Measurements from ENCODE around the gene STAG3.

STAG3 gene

DNA sequence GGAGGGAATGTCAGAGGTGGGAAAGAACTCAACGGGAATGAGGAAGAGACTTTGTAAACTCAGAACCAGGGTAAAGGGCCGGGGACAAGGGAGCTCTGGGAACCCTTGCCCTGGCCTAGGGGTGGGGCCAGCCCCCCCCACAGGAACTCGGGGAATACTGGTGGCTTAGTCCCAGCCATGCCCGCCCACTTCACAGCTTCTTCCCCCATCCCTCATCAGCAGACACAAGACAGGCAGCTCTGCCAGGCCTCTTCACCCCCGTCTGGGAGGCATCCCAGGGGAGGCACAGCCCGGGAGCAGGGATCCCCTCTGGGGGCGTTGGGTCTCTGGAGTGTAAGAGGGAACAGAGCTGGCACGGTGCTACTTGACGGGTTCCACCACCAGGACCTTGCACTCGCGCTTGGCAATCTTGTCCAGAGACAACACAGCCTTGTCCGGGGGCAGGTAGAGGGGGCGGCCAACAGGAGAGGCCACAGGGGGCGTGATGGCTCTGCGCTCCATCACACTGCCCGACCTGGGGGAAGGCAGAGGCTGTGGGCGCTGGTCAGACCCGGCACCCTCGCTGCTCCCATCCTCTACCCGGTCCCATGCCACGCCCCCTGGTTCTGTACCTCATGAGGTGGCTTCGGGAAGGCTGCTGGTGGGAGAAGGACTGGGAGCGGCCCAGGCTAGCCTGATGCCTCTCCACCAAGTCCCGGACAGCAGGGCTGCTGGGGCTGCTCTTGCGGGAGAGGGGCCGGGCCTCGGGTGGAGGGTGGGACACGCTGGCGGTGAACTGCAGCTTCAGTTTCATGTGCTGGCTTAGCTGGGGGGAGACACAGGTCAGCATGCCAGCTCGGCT lies 22.8 kb upstream of the STAG3 start:
- DNase-seq, result no peak

DNA sequence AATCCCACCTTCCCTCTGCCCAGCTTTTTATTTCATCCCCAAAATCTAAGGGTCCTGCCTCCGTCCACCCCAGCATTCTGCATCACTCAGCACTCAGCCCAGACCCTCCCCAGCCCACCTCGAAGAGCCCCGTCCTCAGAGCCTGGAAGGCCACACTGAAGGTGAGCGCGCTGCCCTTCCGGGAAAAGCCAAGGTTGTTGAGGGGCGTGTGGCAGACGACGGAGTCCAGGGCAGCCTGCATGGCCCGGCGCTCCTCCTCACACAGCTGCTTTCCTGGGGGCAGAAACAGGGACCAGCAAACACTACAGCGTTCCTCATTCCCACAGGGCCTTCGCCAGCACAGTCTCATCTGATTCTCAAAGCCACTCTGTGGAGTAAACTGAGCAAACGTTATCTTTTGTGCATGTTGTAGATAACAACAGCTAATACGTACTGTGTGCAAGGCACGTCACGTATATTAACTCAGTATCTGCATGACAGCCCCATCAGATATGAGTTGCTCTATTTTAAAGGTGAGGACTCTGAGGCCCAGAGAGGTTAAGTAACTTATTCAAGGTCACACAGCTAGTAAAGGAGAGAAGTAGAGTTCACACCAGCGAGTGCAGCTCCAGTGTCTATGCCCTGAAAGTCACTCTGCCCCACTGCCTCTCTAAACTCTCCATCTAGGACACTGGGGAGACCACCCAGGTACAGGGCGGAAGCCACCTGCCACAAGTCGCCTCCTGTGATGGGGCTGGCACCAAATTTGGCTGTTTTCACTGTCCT lies 22.0 kb upstream of the STAG3 start:
- DNase-seq, result no peak

DNA sequence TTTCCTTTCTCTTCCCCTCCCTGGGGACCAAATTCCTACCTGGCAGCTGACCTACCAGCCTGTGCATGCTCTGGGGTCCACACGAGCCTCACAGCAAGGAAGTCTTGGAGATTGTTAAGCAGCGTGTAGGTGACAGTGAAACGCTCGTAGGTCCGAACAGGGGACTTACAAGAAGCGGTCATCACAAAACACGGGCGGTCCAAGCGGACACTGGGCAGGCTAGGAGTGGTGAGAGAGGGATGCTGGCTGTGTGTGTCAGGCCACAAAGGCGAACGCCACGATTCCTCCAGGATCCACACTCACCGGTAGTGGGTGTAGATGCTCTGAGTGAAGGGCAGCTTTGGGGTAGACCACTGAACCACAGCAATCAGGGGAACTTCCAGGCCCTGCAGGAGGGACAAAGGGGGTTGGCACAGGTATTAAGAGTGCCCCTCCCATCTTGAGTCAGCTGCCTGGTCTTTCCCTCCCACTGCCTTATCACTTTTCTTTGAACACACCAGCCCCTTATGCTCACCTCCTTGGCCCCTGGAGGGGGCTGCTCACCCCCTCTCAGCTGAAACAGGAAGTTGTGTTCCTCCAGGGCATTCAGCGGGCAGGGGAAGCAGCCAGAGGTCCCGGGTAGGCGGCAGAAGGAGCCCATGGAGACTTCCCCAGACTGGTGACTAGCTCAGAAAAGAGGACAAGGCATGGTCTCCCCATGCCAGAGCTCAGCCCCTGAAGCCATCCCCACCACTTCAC lies 21.2 kb upstream of the STAG3 start:
- no peak for DNase-seq

DNA sequence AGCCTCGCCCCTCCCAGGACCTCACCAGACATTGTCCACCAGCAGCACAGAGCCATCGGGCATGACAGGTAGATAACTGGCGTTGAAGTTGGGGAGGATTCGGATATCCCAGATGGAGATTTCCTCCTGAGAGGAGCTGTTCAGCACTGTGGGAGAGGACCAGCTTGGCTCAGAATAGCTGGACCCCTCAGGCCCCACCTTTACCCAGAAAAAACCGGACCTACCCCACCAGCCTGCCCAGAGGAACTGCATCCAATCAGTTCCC lies 20.7 kb upstream of the STAG3 start:
- no peak for DNase-seq

DNA sequence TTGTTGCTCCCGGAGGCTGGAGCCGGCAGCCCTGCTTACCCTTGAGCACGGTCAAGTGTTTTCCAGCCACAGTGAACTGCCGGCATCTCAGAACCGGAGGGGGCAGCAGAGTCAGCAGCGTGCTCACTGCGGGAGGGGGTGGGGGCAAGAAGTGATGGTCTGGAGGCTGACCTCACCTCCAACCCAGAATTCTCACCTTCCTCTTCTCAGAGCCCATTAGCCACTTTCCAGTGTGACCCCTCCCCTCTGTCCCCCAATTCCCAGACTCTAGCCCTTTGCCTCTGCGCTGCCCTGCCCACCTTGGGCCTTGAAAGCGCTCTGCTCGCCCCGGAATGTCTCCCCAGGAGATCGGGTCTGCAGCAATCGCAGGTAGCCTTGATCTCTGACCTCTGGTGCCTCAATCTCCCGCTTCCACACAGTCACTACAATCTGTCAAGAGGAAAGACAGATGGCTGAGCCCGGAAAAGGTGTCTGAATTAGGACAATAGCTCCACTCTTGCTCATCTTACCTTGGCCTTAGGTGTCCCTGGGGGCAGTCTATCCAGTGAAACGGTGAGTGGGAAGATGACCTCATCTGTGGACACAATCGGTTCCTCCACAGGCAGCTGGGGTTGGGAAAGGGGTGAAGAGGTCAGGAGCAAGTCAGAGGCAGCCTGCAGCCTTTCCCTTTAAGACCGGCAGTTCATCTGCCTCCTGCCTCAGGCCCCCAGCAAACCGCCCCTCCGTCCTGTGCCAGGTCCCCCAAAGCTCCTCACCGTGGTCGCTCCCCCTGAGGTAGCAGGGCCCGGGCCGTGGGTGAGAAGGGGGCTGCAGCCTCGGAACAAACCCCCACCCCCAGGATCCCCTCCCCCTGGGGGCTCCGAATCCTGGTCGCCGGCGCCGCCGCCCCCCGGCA lies 20.1 kb upstream of the STAG3 start:
- peak; percentile 40 for DNase-seq

DNA sequence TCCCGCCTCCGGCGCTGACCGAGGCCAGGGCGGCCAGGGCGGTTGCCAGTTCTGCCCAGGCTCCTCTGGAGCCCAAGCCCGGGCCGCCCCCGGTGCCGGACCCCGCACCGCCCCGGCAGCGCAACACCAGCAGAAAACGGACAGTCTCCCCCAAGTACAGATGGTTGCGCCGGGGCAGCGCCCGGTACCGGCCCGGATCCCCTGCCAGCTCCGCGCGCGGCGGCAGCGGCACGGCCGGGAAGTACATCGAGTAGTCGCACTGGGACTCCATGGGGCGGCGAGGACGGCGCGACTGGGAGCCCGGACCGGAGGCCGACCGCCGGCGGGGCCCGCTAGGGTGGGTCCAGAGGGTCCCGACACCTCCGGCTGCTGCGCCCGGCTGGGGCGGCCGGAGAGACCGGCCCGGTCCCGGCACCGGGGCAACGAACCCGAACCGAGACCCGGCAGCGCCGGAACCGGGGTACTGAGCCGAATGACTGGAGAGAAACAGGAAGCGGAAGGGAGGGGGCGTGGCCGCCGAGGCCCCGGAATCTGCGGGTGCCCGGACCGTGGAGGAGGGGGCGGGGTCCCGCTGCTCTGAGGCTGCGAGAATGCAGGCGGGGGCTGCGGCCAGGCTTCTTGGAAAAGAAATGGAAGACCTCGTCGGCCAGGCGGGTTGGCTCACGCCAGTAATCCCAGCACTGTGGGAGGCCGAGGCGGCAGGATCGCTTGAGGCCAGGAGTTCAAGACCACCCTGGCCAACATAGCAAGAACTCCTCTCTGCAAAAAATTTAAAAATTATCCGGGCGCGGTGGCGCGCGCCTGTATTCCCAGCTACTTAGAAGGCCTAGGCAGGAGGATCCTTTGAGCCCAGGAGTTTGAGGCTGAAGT lies 19.3 kb upstream of the STAG3 start, which contains the start of gene TRAPPC14:
TRAPPC14 (minus strand) TSS at position 495 of the 870 bp plus-strand sequence; CDS start at position 271, 224 bp downstream.
- DNase-seq, result peak; percentile 88

DNA sequence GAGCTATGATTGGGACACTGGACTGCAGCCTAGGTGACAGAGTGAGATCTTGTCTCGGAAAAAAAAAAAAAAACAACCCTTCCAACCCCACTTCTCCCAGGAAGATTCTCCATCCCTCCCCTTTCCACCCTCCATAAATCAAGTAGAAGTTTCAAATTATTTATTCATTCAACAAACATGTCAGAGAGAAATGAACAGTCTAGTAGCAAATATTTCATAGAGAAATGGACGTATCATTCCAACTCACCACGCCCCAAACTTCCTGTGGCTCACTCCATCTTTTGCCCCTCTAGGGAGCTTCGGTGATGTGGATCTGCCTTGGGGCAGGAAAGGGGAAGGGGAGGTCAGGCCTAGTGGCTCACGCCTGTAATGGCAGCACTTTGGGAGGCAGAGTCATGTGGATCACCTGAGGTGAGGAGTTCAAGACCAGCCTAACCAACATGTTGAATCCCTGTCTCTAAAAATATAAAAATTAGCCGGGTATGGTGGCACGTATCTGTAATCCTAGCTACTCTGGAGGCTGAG lies 18.6 kb upstream of the STAG3 start:
- DNase-seq, result peak; percentile 21

DNA sequence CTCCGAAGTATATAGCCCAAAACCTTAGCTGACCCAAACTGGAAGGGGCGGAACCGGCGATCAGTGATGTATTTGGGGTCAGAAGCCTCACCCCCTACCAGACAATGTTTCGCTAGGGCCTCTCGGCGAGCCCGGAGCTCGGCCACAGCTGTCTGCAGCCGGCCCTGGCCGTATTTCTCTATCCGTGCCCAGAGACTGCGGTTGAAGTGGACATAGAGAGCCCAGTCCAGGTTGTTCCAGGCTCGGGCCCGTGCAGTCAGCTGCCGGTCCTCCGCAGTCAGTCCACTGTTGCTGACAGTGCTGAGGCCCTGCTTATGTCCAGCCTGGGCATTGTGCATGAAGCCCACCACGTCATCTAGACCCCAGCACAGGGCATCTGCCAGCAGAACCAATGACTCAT lies 17.7 kb upstream of the STAG3 start:
- DNase-seq, result no peak

DNA sequence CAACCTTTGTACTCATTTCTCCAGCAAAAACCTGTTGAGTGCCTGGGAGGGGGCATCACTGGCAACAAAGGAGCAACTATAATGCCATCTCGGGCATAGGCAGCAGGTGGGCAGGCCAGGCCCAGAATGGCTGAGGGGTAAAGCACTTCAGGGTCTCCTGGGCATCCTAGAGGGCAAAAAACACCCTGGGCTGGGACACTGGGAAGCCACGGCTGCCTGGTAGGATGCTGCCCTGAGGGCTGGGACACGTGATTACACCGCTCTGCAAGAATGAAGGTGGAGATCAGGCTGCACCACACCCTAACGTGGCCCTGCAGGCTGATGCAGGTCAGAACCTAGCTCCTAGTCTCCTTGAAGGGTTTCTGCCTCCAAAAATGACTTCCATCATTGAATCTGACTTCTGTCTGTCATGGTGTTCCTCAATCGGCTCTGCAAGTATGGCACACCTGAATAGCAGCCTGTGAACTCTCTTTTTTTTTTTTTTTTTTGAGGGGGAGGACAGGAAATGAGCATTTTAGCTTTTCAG lies 14.6 kb upstream of the STAG3 start:
- DNase-seq, result peak; percentile 27

DNA sequence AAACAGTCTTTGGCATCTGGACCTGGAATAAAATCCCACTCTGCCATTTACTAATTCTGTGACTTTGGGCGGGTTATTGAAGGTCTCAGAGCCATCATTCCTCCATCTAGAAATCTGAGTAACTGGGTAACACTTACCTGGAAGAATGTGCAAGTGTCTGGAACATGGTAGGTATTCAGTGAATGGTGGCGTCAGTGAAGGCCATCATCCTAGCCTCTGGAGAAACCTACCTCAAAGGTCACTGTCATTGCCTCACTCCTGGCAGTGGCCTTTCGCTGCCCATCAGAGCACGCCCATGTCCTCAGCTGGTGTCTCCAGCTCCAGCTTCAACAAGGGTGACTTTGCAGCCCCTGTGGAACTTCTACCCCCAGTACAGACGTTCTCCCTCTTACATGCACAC lies 13.8 kb upstream of the STAG3 start:
- DNase-seq, result no peak

DNA sequence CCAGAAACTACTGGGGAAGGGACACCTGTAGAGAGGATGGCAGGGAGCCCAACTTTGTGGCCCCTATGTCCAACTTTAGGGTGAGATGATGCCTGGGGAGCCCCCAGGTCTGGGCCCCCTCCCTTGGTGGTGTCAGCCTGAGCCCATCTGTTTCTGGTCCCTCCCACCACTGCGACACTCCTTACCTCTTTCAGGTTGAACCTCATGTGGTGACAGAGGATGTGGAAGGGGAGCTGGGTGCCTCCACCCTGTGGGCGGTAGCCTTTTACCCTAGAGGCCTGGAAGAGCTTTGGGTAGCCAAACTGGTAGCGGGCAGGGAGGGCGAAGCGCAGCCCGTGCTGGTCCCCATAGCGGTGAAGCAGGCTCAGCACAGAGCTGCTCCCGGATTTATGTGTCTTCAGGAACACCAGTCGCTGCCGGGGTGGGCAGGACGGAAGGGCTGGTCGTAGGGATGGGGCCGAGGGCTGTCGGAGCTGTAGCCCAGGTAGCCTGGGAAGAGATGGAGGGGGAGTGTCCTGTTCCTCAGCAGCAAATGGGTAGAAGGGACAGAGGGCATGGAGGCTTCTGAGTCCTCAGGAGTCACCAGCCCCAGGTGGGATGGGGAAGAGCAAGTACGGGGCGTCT lies 11.3 kb upstream of the STAG3 start:
- no peak for DNase-seq

DNA sequence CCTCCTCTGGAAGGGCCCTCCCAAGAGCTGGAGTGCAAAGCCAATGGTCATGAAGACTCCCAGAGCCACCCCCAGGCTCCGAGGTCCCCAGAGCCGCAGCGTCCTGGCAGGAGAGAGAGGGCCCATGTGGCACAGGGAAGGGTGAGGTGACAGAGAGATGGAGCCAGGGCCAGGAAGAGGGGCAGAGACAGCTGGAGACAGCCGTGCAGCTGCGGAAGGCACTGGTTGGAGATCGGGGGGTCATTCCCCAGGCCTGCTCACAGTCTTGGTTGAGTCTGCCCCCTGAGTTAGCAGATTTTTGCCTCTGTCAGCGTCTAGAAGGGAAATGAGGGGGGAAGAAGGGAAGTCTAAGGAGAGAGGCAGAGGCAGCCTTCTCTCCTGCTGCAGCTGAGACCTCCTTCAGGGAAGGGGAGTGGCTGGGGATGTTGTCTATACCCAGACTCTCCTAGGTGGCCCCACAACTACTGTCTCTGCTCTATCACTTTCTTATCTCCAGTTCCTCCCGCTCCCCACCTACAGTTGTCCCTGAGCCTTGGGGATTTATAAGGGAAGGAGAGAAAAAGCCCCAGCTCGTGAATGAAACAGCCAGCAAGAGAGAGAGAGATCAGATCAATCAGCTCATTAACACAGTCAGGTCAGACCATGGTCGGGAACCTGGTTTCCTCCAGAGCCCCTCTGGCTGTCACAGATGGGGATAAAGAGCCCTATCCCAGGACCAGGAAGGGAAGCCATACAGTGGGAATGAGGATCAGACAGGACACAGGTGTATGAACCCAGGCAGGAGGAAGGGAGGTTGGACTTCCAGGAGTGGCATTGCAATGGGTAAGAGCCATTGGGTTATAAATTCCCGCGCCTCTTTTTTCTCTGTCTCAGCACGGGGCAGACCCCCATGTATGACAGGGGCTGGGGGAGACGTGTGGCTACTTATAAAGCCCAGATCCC lies 10.5 kb upstream of the STAG3 start:
- DNase-seq, result no peak

DNA sequence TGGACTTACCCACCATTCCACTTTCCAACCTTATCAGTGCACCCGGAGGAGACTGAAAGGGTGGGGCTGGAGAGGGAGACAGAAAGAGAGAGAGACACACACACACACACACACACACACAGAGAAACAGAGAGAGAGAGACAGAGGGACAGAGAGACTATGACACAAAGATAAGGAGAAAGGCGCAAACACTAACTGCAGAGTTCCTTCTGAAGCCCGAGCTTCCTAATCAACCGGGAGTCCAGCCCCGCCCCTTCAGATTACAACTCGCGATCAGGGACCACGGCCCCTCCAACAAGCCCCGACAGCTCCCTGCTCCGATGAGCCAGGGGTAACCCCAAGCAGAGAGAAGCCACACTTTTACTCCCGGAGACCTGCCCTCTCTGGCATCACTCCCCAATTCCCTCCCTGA lies 9.8 kb upstream of the STAG3 start:
- DNase-seq, result peak; percentile 31

DNA sequence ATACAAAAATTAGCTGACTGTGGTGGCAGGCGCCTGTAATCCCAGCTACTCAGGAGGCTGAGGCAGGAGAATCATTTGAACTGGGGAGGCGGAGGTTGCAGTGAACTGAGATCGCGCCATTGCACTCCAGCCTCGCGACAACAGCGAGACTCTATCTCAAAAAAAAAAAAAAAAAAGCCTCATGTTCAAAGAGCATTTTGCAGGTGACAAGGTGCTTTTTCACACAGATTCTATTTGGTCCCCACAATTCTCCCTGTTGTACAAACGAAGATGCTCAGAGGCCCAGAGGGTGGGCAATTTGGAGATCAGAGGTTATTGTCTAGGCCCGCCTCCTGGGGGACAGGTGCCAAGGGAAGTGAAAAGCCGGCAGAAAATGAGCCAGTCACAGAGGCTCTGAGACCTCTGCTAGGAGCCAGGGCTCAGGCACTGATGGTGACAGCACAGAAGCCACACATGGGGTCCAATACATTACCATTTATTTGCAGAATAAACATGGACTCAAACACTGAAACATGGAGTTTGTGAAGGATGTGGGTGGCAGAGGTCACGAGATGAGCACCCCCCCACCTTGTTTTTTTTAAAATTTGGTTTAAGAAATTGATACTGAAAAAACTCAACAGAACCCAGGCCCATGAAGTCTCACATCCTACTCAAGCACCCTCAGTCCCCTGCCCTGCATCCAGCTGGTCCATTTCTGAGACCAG lies 8.4 kb upstream of the STAG3 start:
- peak; percentile 75 for DNase-seq

DNA sequence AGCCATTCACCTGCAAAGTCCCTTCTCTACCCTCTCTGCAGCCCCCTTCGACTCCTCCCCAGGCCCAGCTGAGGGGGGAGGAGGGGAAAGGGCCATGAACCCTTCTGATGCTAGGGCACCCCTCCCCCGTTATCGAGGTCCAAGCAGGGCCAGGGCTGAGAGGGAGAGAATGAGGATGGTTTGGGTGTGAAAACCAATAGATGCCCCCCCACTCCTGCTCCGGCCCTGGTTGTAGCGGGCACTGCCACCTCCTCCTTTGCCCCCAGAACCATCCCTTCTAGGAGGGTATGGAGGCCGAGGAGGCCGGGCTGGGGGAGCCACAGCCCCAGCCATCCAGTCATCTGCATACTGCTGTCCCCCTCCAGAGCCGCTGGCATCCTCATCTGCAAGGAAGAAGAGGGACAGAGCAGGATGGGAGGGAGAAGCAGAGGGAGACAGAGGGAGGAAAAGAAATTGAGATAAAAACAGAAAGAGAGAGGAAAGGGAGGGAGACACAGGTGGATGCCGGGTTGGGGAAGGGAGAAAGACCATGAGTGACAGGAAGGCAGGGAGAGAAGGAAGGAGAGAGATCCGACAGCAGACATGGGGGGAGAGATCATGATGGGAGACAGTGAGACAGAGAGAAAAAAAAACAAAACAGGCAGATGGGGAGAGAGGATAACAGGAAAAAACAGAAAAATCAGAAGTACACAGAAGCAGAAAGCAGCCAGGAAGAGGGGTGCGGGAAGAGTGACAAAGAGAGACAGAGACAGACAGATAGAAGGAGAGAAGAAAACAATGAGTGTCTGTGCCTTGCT lies 7.4 kb upstream of the STAG3 start:
- DNase-seq, result no peak

DNA sequence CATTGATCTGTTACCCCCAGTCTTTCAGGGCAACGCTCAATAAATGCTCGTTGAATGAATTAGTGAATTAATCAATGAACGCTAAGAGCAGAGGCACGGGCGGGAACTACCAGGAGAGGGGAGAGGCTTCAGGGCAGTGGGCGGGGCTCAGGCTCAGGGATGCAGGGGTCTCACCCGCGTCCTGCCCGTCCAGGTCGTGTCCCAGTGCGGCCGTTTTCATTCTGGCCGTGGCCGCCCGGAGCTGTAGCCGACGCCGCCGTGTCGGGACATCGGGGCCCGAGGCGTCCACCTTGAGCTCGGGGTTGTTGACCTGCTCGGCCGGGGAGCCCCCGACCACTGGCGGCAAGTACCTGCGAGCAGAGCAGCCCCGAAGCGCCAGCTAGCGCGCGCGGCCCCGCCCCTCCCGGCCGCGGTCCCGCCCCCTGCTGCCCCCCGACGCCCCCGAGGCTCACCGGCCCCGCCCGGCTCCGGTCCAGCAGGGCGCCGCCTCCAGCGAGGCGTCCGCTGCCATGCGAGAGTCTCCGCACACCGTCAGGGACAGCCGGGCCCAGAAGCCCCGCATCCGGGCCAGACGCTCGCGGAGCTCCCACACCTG lies 6.5 kb upstream of the STAG3 start:
- DNase-seq, result peak; percentile 40

DNA sequence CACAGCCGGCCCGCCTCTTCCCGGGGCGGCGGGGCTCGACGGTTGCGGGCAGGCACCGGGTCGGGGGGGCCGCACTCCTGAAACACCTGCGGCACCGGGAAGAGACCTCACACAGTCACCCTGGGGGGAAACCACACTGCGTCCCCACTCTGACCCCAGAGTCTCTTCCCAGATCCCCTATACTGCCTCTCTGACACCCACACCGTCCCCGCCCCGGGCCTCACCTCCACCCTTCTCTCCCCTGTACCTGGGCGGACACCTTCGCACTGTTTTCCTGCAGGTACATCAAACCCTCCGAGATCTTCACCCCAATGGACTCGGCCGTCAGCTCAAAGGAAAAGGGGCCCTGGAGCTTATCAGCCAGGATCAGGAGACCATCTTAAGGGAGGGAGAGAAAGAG lies 5.9 kb upstream of the STAG3 start:
- no peak for DNase-seq
